GM19023 (cell line): Measurements from ENCODE around the gene HNMT.

ENCODE experiments used
- ATAC-seq: cut with Tn5 transposase; IDR thresholded peaks from one replicate; pipeline ENCODE4 v1.9.1; 2021; ENCODE audit warnings: mild to moderate bottlenecking, moderate library complexity; ENCODE audit not compliant: unreplicated experiment

HNMT gene

DNA sequence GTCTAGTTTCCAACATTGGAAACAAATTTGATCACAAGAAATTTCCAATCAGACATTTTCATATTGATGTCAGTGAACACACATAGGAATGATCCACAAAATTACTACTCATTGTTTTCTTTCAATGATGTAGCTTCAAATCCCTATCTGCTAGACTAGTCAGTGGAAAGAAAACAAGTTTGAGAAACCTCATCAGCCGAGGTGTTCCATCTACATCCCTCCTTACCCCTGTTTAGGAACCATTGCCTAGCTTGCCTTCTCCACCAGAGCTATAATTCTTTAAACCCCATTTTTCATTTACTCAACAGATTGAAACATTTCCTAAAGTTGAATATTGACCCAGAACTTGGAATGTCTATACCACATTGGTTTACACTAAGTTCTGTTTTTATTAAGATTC lies 45.3 kb downstream of the HNMT start:
- ATAC-seq: no peak

DNA sequence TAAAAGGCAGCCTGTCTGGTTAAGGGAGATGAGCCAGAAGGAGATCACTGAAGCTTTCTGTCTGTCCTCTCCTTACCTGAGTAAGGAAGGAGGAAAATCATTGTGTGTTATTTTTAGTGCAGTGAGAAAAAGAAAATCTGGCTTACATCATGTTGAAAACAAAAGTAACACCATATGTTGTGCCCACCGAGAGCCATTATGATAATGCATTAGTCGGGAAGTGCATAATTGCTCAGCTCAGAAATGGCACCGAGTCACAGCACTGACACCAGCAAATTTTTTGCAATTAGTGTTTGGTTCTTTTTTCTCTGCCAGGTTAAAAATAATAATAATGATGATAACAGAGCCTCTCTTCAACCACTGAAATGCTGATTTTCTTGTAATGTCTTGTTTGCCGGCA lies 46.6 kb downstream of the HNMT start:
- no peak for ATAC-seq

DNA sequence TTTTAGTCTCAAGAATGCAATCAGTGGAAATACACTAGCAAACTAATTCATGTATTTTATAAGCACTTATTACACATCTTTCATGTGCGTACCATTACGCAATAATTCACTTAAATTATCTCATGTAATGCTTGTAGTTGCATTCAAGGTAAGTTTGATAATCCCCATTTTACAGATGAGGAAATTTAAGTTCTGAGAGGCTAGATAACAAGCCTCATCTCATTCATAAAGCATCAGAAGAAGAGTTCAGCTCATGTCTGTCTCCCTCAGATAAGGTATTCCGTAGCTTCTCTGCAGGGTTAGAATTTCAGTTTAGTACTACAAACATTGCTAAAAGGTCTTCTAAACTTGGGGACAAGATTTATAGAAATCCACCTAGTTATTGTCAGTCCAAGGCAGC lies 47.8 kb downstream of the HNMT start:
- no peak for ATAC-seq

DNA sequence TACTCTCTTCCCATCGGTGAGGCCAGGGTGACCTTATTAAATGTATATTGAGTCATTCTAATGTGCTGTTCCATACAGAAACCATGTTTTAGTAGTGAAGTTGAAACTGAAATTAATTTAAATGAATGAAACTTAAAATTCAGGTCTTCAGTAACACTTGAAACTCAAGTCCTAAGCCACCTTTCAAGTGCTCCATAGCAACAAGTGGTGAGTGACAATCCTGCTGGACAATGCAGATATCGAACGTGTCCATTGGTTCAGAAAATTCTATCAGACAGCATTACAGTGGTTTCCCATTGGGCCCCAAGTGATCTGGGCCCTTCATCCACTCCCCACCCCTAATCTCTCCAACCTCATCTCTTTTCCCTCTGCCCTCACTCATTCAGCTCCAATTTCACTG lies 48.7 kb downstream of the HNMT start:
- no peak for ATAC-seq

DNA sequence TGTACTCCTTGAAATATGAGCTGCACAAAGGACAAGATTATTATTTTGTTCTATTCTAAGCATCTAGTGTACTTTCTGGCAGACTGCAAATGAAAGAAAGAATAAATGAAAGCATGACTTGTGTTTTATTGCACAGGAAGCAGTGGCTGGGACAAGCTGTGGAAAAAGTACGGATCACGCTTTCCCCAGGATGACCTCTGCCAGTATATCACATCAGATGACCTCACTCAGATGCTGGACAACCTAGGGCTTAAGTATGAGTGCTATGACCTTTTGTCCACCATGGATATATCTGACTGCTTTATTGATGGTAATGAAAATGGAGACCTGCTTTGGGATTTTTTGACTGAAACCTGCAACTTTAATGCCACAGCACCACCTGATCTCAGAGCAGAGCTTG lies 49.4 kb downstream of the HNMT start:
- no peak for ATAC-seq

DNA sequence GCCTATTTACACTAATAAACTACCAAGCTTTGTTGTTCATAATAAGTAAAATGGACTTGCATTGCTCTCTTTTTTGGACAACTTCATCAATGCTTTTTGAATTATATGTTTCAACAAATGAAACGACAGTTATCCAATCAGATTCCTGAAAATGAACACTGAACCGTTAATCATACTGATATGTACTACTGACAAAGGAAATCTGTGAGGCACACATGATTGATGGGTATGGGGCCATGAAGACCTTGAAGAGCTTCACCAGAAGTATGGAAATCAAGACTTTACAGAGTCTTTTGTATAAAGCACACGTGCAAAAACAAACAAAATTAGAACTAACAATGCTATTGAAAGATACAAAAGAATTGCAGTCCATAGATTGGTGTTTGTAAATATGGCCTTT lies 51.2 kb downstream of the HNMT start:
- no peak for ATAC-seq

DNA sequence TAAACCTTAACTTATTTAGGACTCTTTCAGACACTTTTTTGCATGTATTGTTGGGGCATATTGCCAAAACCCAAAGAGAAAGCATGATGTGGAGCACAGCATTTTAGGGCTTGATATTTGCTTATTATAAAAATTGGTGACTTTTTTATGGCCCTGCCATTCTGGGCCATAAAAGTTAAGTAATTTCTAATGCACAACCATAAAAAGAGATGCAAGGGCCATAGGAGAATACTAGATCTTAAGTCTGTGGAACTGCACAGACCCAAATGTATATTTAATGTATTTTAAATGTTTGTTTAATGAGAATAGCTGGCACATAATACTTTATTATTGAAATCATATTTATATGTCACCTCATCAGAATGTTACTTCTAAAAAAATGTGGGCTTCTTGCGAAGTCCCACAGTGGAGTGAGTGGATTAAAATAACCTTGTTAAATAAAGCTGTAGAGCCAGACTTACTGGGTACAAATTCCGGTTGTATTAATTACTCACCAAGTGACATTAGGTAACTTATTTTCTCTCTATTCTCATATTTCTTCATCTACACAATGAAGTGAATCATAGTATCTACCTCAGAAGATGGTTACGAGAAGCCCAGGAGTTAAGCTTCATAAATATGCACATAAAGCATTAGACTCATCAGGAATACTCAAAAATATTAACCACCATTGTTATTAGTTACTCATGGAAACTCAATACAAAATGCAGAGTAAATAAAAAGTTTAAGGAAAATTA lies 52.2 kb downstream of the HNMT start:
- no peak for ATAC-seq

DNA sequence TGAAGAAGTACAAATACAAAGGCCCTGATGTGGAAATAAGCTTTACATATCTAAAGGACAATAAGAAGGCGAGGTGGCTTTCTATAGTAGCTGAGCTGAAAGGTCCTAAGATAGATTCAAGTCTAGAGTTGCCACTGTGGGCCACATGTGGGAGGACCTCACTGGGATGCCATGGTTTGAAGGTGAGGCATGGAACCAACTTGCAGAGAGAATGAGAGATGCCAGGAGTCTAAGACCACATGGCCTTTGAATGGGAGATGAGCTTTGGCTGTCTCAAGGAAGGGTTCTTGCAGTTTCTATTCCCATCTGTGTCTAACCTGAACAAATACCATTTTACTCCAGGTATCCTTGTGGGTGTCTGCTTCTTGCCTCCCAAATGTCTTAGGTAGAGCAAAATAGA lies 53.6 kb downstream of the HNMT start:
- no peak for ATAC-seq

DNA sequence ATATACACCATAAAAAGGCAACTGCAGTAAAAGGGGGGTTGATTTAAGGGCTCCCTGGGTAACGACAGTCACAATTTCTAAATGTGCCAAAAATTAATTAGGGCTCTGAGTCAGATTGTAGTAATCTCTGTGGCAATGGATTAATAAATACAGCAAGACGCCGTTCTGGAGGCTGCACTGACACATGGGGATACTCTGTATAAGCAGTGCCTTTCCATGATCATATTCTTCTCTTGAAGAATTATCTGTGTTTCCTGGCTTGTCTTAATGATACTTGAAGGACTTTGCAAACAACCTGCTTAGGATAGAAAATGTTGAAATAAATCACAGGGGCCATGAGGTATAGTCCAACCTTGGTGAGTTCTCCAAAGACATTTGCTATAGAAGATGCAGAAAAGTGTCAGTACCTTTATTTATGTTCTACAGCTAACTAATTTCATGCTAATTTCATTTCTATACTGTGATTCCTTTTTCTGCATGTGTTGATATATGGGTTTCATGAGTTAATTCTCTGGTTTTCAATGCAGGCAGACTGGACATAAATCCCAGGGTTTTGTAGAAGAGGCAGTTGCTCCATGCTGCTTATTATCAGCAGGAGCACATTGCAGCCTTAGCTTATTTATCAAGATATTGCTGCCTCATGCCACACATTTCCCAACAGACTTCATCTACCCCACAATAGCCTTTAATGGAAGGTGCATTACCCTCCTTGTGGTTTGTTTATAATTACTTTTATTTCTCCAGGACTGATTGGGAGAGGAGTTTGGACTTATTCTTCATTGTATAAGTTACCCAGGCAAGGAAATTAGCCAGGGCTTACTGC lies 54.8 kb downstream of the HNMT start:
- no peak for ATAC-seq

DNA sequence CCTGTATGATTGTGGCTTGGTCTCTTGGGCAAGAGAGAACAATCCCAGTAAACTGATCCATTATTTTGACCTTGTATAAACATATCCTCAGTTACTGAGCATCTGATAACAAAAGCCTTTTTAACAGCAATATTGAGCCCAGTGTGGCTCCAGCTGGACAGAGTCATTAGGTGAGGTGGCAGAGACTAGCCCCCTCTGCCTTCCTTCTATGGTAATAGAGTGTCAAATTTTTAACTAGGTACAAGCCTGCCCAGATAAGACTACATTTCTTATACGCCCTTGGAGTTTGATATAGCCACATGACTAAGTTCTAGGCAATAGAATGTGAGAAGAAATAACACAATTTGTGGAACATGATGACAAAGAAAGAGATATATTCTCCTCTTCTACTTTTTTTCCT lies 56.2 kb downstream of the HNMT start:
- no peak for ATAC-seq

DNA sequence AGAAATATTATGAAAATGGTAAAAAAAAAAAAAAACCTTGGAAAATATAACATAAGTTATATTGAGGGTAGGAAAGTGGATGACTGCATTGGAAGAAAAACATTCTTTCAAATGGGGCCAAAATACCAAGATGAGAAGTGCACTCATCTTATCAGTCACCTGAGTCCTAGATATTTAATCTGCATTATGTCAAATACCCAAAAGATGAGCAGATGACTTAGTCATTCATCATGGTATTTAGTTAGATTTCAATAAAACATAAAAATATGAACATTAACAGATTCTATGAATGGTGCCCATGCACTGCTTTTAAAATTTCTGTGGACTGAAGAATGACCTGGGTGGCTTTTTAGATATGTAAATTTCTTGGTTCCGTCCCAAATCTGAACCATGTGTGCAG lies 56.9 kb downstream of the HNMT start:
- ATAC-seq: no peak

DNA sequence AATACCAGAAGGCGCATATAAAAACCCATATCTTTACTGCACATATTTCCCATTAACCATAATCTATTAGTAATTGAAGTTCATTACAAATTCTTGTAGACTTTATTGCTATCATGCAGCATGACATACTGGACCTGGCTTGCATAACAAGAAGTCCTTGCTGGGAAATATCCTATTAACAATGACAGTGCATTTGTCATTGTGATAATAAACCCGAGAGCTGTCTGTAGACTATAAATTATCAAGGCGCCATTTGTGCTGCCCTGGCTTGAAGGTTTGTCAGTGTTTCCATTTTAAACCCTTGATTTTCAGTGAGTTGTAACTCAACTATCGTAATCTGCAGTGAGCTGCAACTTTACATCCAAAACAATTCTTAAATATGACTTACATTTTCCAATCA lies 59.0 kb downstream of the HNMT start:
- no peak for ATAC-seq

DNA sequence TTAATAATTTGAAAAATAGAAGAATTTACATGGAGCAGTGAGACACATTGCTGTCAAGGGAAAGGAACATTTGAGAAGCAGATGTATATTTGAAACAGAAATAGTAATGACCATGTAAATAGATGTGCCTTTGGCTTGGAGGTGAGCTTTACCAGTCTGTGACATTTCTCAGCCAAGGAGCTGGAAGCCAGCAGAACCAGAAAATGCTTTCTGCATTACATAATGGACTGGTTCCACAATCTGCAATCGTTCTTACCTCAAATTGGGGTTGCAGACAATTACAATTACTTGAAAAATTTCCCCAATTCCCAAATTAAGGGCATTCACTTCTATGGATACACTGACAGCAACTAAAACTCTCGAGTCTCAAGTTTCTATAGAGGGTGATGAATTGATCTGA lies 59.7 kb downstream of the HNMT start:
- ATAC-seq: no peak

DNA sequence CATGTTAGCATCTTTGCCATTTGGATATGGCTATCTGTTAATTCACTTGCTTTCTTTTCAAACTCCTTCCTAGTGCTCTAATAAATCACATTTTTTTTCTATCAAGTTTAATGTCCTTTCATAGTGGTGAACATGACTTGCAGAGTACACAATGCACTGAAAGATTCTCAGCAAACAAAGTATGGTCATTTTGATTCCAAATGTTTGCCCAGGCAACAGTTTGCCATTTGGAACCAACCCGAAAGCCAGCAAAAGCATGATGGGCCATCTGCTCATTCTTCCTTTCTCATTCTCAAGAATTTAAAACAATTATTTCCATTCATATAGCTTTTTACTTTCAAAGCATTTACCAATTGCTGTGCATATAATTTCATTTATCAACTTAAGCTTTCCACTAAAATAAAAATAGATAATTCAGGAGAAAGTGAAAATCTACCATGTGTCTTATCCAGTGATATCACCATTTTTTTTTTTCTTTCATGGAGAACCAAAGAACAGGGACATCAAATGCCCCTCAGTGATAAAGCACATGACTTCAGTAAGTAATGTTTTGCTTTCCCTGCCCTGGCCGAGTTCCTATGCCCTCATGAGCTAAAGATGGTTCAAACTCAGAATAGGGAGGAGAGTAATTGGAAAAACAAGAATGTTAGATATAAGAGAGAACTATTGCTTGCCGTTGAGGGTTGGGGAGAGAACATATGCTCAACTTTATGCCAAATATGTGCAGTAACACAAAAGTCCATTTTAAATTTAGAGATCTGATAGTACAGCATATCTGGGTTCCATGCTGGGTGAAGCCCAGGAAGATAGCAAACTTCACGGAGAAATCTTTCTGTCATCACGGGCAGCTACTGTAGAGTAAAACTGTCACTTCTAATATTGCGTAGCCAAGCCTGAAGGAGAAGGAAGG lies 62.1 kb downstream of the HNMT start:
- no peak for ATAC-seq

DNA sequence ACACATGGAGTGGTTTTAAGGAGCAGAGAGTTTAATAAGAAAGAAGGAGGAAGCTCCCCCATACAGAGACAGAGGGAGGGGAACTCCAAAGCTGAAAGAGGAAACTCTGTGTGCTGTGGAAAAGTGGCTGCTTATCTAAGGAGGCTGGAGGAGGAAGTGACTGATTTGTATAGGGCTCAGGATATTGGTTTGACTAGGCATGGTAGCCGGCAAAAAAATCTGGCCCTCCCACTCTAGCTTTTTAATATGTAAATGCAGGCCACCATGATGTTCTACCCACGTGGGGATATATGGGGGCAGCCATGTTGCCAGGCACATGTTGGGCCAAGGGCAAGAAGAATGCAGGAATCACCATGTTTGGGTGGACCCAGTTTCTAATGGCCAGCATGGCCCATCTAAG lies 64.3 kb downstream of the HNMT start:
- ATAC-seq: no peak

DNA sequence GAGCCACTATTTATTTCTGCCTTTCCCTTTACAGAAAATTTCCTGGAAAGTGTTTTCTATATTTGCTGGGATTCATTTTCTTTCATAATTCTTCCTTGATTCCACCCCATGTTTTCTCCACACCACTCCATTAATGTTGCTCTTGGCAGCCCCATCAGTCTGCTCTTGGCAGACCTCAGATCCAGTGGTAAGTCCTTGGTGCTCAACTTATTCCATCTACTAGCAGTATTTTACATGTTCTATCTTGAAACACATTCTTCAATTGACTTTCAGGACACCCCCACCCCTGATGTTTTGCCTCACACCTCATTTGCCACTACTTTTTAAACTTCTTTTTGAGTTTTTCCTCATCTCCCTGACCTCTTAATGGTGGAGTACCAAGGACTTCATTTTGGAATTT lies 65.0 kb downstream of the HNMT start:
- ATAC-seq: no peak

DNA sequence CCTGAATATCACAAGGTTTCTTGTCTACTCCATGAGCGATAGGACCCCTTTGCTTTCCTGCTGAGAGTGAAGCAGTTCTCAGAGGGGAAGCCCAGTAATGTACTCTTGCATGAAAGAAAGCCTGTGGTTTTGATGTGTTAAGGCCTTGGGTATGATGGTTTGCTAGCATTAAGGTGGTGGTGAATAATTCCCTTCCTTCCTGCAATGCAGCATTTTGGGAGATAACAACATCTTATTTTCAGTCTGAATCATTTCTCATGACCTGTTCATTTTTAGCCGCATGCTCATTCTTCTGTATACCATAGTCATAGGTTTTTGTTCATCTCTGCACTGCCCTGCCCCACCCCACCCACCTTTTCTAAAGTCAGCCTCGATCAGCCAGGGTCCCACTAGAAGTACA lies 66.2 kb downstream of the HNMT start:
- ATAC-seq: peak; percentile 79

DNA sequence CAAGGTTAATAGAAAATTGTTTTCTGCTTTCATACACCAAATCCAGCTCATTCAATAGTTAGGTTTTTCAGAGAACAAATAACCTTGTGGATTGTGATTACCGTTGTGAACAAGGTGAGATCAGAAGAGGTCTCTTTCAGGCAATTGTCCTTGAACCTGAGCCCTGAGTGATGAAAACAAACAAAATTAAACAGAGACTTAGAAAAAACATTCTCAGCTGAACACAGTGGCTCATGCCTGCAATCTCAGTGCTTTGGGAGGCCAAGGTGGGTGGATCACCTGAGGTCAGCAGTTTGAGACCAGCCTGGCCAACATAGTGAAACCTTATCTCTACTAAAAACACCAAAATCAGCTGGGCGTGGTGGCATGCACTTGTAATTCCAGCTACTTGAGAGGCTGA lies 68.1 kb downstream of the HNMT start:
- ATAC-seq: no peak

DNA sequence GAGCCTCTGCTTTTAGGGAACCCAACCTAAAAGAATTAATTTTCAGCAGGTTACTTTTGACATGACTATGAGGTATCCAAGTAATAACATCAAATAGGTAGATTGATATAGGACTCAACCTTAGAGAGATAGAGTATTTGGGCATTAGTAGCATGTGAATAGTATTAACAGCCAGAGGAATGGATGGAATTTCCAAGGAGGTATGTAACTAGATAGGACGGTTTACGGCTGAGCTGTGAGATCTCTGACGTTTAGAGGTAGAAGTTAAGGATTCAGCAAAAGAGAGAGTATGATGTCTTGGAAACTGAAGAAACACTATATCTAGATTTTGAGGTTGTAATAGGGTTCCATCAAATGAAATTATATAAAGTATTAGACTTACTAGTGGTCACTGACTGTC lies 70.3 kb downstream of the HNMT start:
- ATAC-seq: no peak

DNA sequence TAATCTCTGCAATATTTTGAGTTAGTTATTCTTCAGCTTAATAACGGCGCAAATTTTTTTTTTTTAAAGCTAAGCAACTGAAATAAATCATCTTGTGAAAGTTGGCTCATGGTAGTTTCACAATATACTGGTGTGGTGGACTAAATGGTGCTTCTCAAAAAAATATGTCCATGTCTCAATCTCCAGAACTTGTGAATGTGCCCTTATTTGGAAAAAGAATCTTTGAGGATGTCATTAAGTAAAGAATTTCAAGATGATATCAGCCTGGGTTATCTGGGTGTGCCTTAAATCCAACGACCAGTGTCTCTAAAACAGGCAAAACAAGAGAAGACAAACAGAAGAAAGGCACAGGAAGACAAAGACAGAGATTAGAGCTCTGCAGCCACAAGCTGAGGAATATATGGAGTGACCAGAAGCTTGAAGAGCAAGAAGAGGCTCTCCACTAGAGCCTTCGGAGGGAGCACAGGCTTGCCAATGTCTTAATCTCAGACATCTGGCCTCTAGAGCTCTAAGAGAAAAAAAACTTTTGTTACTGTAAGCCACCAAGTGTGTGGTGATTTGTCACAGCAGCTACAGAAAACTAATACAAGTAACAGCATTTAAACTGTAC lies 71.4 kb downstream of the HNMT start:
- no peak for ATAC-seq

DNA sequence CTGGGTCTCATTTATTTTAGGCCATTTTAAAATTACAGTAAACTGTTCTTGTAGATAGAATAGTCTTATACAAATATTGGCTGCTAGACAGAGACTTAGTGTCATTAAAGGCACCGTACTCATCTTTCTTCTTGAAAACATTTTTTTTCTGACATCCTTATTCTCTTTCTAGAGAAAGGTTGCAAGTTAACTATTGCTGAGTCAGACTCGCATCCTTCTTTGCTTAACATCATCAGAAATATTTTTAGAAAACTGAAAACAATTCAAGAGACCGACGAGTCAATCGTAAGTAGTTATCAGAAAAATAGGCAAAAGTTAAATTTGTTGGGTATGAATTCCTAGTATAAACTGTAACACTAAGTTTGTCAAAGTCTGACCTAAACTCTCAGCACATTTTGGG lies 72.2 kb downstream of the HNMT start:
- no peak for ATAC-seq
